Measurements from ENCODE around the gene NEUROG1.

NEUROG1 gene

GRCh38 chr5:135567661-135568060 lies 31.9 kb upstream of the NEUROG1 start:
- Histone ChIP-seq H3K9me3 (replicated peaks; ENCODE audit: insufficient read depth, low read length) (no peaks in the 10 kb centered on the region), H4K20me1 (ENCODE audit: insufficient read depth, low read length) (no peaks in the 10 kb centered on the region), H3K79me2 (ENCODE audit: low read length) (no peaks in the 10 kb centered on the region), H3K36me3 (replicated peaks; ENCODE audit: insufficient read depth, low read length) (no peaks in the 10 kb centered on the region), H3K9me2 (replicated peaks; ENCODE audit: insufficient read depth, low read length) (no peaks in the 10 kb centered on the region), H2AFZ (ENCODE audit: low read length) (no peak overlapping the region), H3K27me3 (replicated peaks; ENCODE audit: insufficient read depth, low read length) (peaks cover 9% of the 10 kb centered on the region), H3K9ac (ENCODE audit: low read length) (no peak overlapping the region), H3K4me2 (ENCODE audit: low read depth, low read length) (no peak overlapping the region), H3K4me1 (ENCODE audit: low read length) (no peaks in the 10 kb centered on the region), H3K4me3 (ENCODE audit: low read length) (no peak overlapping the region), H3F3A (ENCODE audit: insufficient read depth, low read length) (no peaks in the 10 kb centered on the region), H3K27ac (ENCODE audit: low read length) (no peak overlapping the region)
- DNase-seq: no peak
- no peak for TF ChIP-seq EZH2phosphoT487 (IDR thresholded peaks at IDR 0.05; ENCODE audit: low read length)
- no peak for TF ChIP-seq EZH2 (optimal IDR thresholded peaks at IDR 0.05; ENCODE audit: low read depth, low read length)
- no peak for TF ChIP-seq CTCF (IDR thresholded peaks at IDR 0.05; ENCODE audit: low read length)

- H3K36me3 ChIP-seq (replicated peaks; ENCODE audit: insufficient read depth, low read length): no peaks in the 10 kb centered on the region
- H3K79me2 ChIP-seq (ENCODE audit: low read length): no peaks in the 10 kb centered on the region
- H3K9ac ChIP-seq (ENCODE audit: low read length): no peak overlapping the region
- H3K27ac ChIP-seq (ENCODE audit: low read length): no peak overlapping the region; the same call in 1 of the 2 replicates
- no peak for DNase-seq
- TF ChIP-seq EZH2phosphoT487 (IDR thresholded peaks at IDR 0.05; ENCODE audit: low read length): no peak
- TF ChIP-seq EZH2 (optimal IDR thresholded peaks at IDR 0.05; ENCODE audit: low read depth, low read length): no peak
- no peak for TF ChIP-seq CTCF (IDR thresholded peaks at IDR 0.05; ENCODE audit: low read length)
- H3K27me3 ChIP-seq (replicated peaks; ENCODE audit: insufficient read depth, low read length): peaks cover 9% of the 10 kb centered on the region
- H3K4me1 ChIP-seq (ENCODE audit: low read length): no peaks in the 10 kb centered on the region
- no peak overlapping the region for H3K4me3 ChIP-seq (ENCODE audit: low read length)
- no peak overlapping the region for H3K4me2 ChIP-seq (ENCODE audit: low read depth, low read length)
- H3K9me3 ChIP-seq (replicated peaks; ENCODE audit: insufficient read depth, low read length): no peaks in the 10 kb centered on the region
- H2AFZ ChIP-seq (ENCODE audit: low read length): peak overlapping the region; percentile 13
- no peaks in the 10 kb centered on the region for H3K9me2 ChIP-seq (replicated peaks; ENCODE audit: insufficient read depth, low read length)
- H4K20me1 ChIP-seq (ENCODE audit: insufficient read depth, low read length): no peaks in the 10 kb centered on the region
- H3F3A ChIP-seq (ENCODE audit: insufficient read depth, low read length): no peaks in the 10 kb centered on the region
Observed at GRCh38 chr5:135566422-135567400, 30.9 kb upstream of the NEUROG1 start.

GRCh38 chr5:135565725-135566421 lies 30.1 kb upstream of the NEUROG1 start:
- no peaks in the 10 kb centered on the region for H3K9me2 ChIP-seq (replicated peaks; ENCODE audit: insufficient read depth, low read length)
- no peaks in the 10 kb centered on the region for H4K20me1 ChIP-seq (ENCODE audit: insufficient read depth, low read length)
- no peaks in the 10 kb centered on the region for H3K9me3 ChIP-seq (replicated peaks; ENCODE audit: insufficient read depth, low read length)
- 0 out of 2 replicates have a peak, but pooled peaks cover 2% of the 10 kb centered on the region for H3K4me1 ChIP-seq (ENCODE audit: low read length)
- peak; percentile 95 for TF ChIP-seq CTCF (IDR thresholded peaks at IDR 0.05; ENCODE audit: low read length)
- TF ChIP-seq EZH2phosphoT487 (IDR thresholded peaks at IDR 0.05; ENCODE audit: low read length): no peak
- TF ChIP-seq EZH2 (optimal IDR thresholded peaks at IDR 0.05; ENCODE audit: low read depth, low read length): no peak
- H3K27ac ChIP-seq (ENCODE audit: low read length): no peak overlapping the region
- H3K36me3 ChIP-seq (replicated peaks; ENCODE audit: insufficient read depth, low read length): no peaks in the 10 kb centered on the region
- H3K27me3 ChIP-seq (replicated peaks; ENCODE audit: insufficient read depth, low read length): peaks cover 4% of the 10 kb centered on the region; the same call in 1 of the 2 replicates
- no peak overlapping the region for H3K9ac ChIP-seq (ENCODE audit: low read length)
- no peaks in the 10 kb centered on the region for H3F3A ChIP-seq (ENCODE audit: insufficient read depth, low read length)
- H3K4me2 ChIP-seq (ENCODE audit: low read depth, low read length): no peak overlapping the region
- no peak overlapping the region for H3K4me3 ChIP-seq (ENCODE audit: low read length)
- H2AFZ ChIP-seq (ENCODE audit: low read length): peak overlapping the region; percentile 13
- peak; percentile 76 for DNase-seq
- no peaks in the 10 kb centered on the region for H3K79me2 ChIP-seq (ENCODE audit: low read length)

Measured in MM.1S (cell line).